H9 (cell line): ENCODE data around the gene EXOSC2. TPM values are rescaled to one million over a fixed set of nuclear protein-coding genes. Genes with fewer than 3 reads are reported as not detected.

Experiments used
- DNase-seq: peaks from one replicate; pipeline ENCODE4 v3.0.0-alpha.2; 2017
- H2AFZ ChIP-seq: one replicate; pipeline ENCODE4 v1.6.1; 2013; ENCODE audit warnings: mild to moderate bottlenecking, low read length, control low read depth, moderate library complexity
- H2AK5ac ChIP-seq: 2 replicates; pipeline ENCODE4 v1.6.1; 2013; ENCODE audit warnings: low read length, control low read depth, mixed read lengths; ENCODE audit not compliant: insufficient read length
- H2BK120ac ChIP-seq: one replicate; pipeline ENCODE4 v1.6.1; 2013; ENCODE audit warnings: low read depth, mild to moderate bottlenecking, low read length, control low read depth, inconsistent platforms; ENCODE audit not compliant: poor library complexity, severe bottlenecking
- H2BK12ac ChIP-seq: 2 replicates; pipeline ENCODE4 v1.6.1; 2013; ENCODE audit warnings: low read length, control low read depth, mixed read lengths, low read depth; ENCODE audit not compliant: insufficient read length
- H2BK15ac ChIP-seq: 2 replicates; pipeline ENCODE4 v1.6.1; 2013; ENCODE audit warnings: low read depth, low read length, control low read depth
- H2BK20ac ChIP-seq: one replicate; pipeline ENCODE4 v1.6.1; 2013; ENCODE audit warnings: low read depth, mild to moderate bottlenecking, low read length, control low read depth, inconsistent platforms; ENCODE audit not compliant: poor library complexity, severe bottlenecking
- H2BK5ac ChIP-seq: 2 replicates; pipeline ENCODE4 v1.6.1; 2013; ENCODE audit warnings: low read length, control low read depth, mixed read lengths; ENCODE audit not compliant: insufficient read length
- H3K14ac ChIP-seq: 2 replicates; pipeline ENCODE4 v1.6.1; 2013; ENCODE audit warnings: low read length, control low read depth; ENCODE audit not compliant: insufficient read depth
- H3K18ac ChIP-seq: 2 replicates; pipeline ENCODE4 v1.6.1; 2013; ENCODE audit warnings: low read depth, mild to moderate bottlenecking, mixed read lengths, low read length, control low read depth; ENCODE audit not compliant: insufficient read length
- H3K23ac ChIP-seq: 2 replicates; pipeline ENCODE4 v1.6.1; 2013; ENCODE audit warnings: low read length, control low read depth, mixed read lengths, low read depth; ENCODE audit not compliant: insufficient read length
- H3K23me2 ChIP-seq: 2 replicates; pipeline ENCODE4 v1.6.1; 2013; ENCODE audit warnings: low read depth, mild to moderate bottlenecking, mixed read lengths, low read length, control low read depth; ENCODE audit not compliant: insufficient read length, poor library complexity, severe bottlenecking
- H3K27ac ChIP-seq: 2 replicates; pipeline ENCODE4 v1.5.1; 2013; ENCODE audit warnings: low read length, control low read depth, mixed read lengths, low read depth; ENCODE audit not compliant: insufficient read length
- H3K27me3 ChIP-seq: 2 replicates; pipeline ENCODE4 v1.6.1; 2013; ENCODE audit warnings: low read length, control low read depth, inconsistent platforms; ENCODE audit not compliant: insufficient read depth
- H3K4ac ChIP-seq: 2 replicates; pipeline ENCODE4 v1.6.1; 2013; ENCODE audit warnings: low read depth, mild to moderate bottlenecking, control low read depth, inconsistent platforms, low read length, moderate library complexity
- H3K4me1 ChIP-seq: 2 replicates; pipeline ENCODE4 v1.6.1; 2013; ENCODE audit warnings: low read length, control low read depth, inconsistent platforms; ENCODE audit not compliant: insufficient read depth
- H3K4me2 ChIP-seq: 2 replicates; pipeline ENCODE4 v1.6.1; 2013; ENCODE audit warnings: low read length, control low read depth, mixed read lengths; ENCODE audit not compliant: insufficient read length, insufficient read depth
- H3K56ac ChIP-seq: 2 replicates; pipeline ENCODE4 v1.6.1; 2013; ENCODE audit warnings: low read depth, mild to moderate bottlenecking, mixed read lengths, low read length, control low read depth; ENCODE audit not compliant: insufficient read length
- H3K79me1 ChIP-seq: 2 replicates; pipeline ENCODE4 v1.6.1; 2013; ENCODE audit warnings: low read depth, mild to moderate bottlenecking, moderate library complexity, low read length, control low read depth, inconsistent platforms; ENCODE audit not compliant: insufficient read depth, poor library complexity, severe bottlenecking
- H3K79me2 ChIP-seq: 2 replicates; pipeline ENCODE4 v1.6.1; 2013; ENCODE audit warnings: low read length, control low read depth, inconsistent platforms; ENCODE audit not compliant: insufficient read depth
- H3K9ac ChIP-seq: 2 replicates; pipeline ENCODE4 v1.6.1; 2013; ENCODE audit warnings: low read length, control low read depth, mixed read lengths; ENCODE audit not compliant: insufficient read length; ENCODE audit errors: extremely low read depth
- H3K9me3 ChIP-seq: one replicate; pipeline ENCODE4 v1.6.1; 2013; ENCODE audit warnings: low read depth, low read length, inconsistent platforms; ENCODE audit not compliant: control insufficient read depth
- H3T11ph ChIP-seq: one replicate; pipeline ENCODE4 v1.6.1; 2013; ENCODE audit warnings: mild to moderate bottlenecking, low read length, control low read depth, inconsistent platforms
- H4K20me1 ChIP-seq: one replicate; pipeline ENCODE4 v1.6.1; 2013; ENCODE audit not compliant: control insufficient read depth, insufficient read length, insufficient read depth
- H4K5ac ChIP-seq: 2 replicates; pipeline ENCODE4 v1.6.1; 2013; ENCODE audit warnings: low read depth, mild to moderate bottlenecking, mixed read lengths, low read length, control low read depth; ENCODE audit not compliant: insufficient read length
- H4K8ac ChIP-seq: replicated peaks from 2 replicates; pipeline ENCODE4 v1.6.1; 2013; ENCODE audit warnings: low read length, control low read depth, mixed read lengths, low read depth; ENCODE audit not compliant: insufficient read length
- H4K91ac ChIP-seq: 2 replicates; pipeline ENCODE4 v1.6.1; 2013; ENCODE audit warnings: low read depth, mild to moderate bottlenecking, moderate library complexity, mixed read lengths, low read length, control low read depth; ENCODE audit not compliant: insufficient read length
- H3K27ac Mint-ChIP-seq, 3 experiments: 2 replicates in 2 of 3; 3 replicates in 1 of 3; pipeline ENCODE4 v1.8.0; 2020 to 2021; ENCODE audit warnings: mixed read lengths in 3 of 3, mild to moderate bottlenecking in 1 of 3, moderate library complexity in 1 of 3
- H3K27me3 Mint-ChIP-seq: 2 replicates; pipeline ENCODE4 v1.8.0; 2021; ENCODE audit warnings: low read depth, mild to moderate bottlenecking, moderate library complexity, mixed read lengths
- H3K36me3 Mint-ChIP-seq, 3 experiments: 2 replicates in 2 of 3; 3 replicates in 1 of 3; pipeline ENCODE4 v1.8.0; 2020 to 2021; ENCODE audit warnings: low read depth in 3 of 3, mixed read lengths in 3 of 3; ENCODE audit not compliant: insufficient read depth in 1 of 3
- H3K4me1 Mint-ChIP-seq, 2 experiments: 2 replicates each; pipeline ENCODE4 v1.8.0; 2020; ENCODE audit warnings: mixed read lengths in 2 of 2
- H3K4me3 Mint-ChIP-seq, 2 experiments: 2 replicates in 1 of 2; 3 replicates in 1 of 2; pipeline ENCODE4 v1.8.0; 2020 to 2021; ENCODE audit warnings: mild to moderate bottlenecking in 2 of 2, mixed read lengths in 2 of 2, moderate library complexity in 1 of 2
- H3K9me3 Mint-ChIP-seq, 2 experiments: 2 replicates in 1 of 2; 3 replicates in 1 of 2; pipeline ENCODE4 v1.8.0; 2020; ENCODE audit warnings: mild to moderate bottlenecking in 2 of 2, mixed read lengths in 2 of 2, moderate library complexity in 1 of 2
- CTCF ChIP-seq: fragments of 200-600 bp; sonication (generic); conservative IDR thresholded peaks from 3 replicates; pipeline ENCODE4 v1.8.0; 2021; ENCODE audit warnings: antibody characterized with exemption, mild to moderate bottlenecking
- WGBS: extraction: QIAGEN DNeasy Blood & Tissue Kit; methylation state at CpG from one replicate; pipeline ENCODE4 v1.1.7; 2013; ENCODE audit warnings: missing lambda C conversion rate, low lambda C conversion rate, mixed read lengths; ENCODE audit not compliant: insufficient read length; ENCODE audit errors: extremely low coverage; 5-methylcytosine and 5-hydroxymethylcytosine counted together
- total RNA-seq: library from RNA; stranded (reverse); gene quantifications from 2 replicates; pipeline ENCODE4 v1.2.1, GENCODE V29; 2021

The EXOSC2 gene
- total RNA-seq, 1 experiment from 2014 or later: 94.5 TPM

- Histone ChIP-seq H2AK5ac (no peak overlapping the region), H3K4ac (no peak overlapping the region), H3K27ac (no peak overlapping the region), H3K18ac (no peak overlapping the region), H2BK5ac (no peak overlapping the region), H2BK20ac (no peak overlapping the region), H2BK120ac (no peak overlapping the region), H3K23ac (no peak overlapping the region), H4K20me1 (no peaks in the 10 kb centered on the region), H2BK15ac (no peak overlapping the region), H4K8ac (no peak overlapping the region), H3K27me3 (peaks cover 87% of the 10 kb centered on the region), H3K9ac (no peak overlapping the region), H2AFZ (no peak overlapping the region), H2BK12ac (no peak overlapping the region), H4K5ac (no peak overlapping the region), H3K23me2 (peaks cover 18% of the 10 kb centered on the region), H3K14ac (no peak overlapping the region; the same call in 1 of the 2 replicates), H3K79me2 (no peaks in the 10 kb centered on the region), H3T11ph (no peak overlapping the region), H3K9me3 (no peaks in the 10 kb centered on the region), H3K56ac (no peak overlapping the region), H3K79me1 (no peaks in the 10 kb centered on the region), H3K4me2 (peak overlapping the region; percentile 2), H3K4me1 (no peaks in the 10 kb centered on the region; the same call in 1 of the 2 replicates), H4K91ac (no peak overlapping the region)
- peak; percentile 65 for DNase-seq
- H3K27me3 Mint-ChIP-seq: peaks cover 100% of the 10 kb centered on the region
- H3K36me3 Mint-ChIP-seq: peaks cover 4 to 7% (median 5%) of the 10 kb centered on the region in 3 experiments; a peak in 4 of 7 replicates
- no peak for TF ChIP-seq CTCF
- peak overlapping the region; percentile 44 to 83; a peak in 3 of 5 replicates for H3K4me3 Mint-ChIP-seq
- peaks cover 8 to 28% of the 10 kb centered on the region in 2 experiments for H3K4me1 Mint-ChIP-seq
- H3K9me3 Mint-ChIP-seq: peaks cover 0 to 13% of the 10 kb centered on the region in 2 experiments; a peak in 3 of 5 replicates
- WGBS: no CpG with 5 or more reads among the region's 82 CpGs
- no peak overlapping the region for H3K27ac Mint-ChIP-seq
Measured at GRCh38 chr9:130660683-130661450, 32.7 kb upstream of the EXOSC2 start.
